ENCODE results near the gene NLRC5. TPM values are rescaled to one million over a fixed set of nuclear protein-coding genes. Genes with fewer than 3 reads are reported as not detected.

NLRC5 gene
- total RNA-seq, 1 donor = 44.0 TPM

GRCh38 chr16:57113664-57114063 is 124.3 kb downstream of the NLRC5 start:
- no peak for DNase-seq (ENCODE audit: low read depth)
- H3K4me3 ChIP-seq (ENCODE audit: low read depth, low read length) = no peak overlapping the region
- TF ChIP-seq CTCF (IDR thresholded peaks at IDR 0.05; ENCODE audit: insufficient read depth, low read depth, low read length) = no peak

DNA sequence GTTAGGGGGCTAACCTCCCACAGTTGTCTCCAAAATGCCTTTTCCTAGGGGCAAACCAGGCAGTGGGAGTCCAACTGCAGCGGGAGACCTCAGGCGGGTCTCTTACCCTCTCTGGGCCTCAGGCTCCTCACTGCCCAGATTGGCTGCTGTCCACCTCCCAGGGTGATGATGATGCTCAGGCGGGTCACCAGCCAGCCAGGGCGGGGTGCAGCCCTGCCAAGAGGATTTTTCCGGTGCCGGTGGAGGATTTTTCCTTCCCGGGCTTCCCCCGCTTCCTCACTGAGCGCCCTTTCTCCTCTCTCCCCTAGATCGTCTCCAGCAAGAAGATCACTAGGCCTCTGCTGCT is 125.8 kb downstream of the NLRC5 start:
- H3K4me3 ChIP-seq (ENCODE audit: low read depth, low read length) = no peak overlapping the region
- no peak for DNase-seq (ENCODE audit: low read depth)
- no peak for TF ChIP-seq CTCF (IDR thresholded peaks at IDR 0.05; ENCODE audit: insufficient read depth, low read depth, low read length)

- DNase-seq (ENCODE audit: low read depth) = peak; percentile 57
- TF ChIP-seq CTCF (IDR thresholded peaks at IDR 0.05; ENCODE audit: insufficient read depth, low read depth, low read length) = no peak
- no peak overlapping the region for H3K4me3 ChIP-seq (ENCODE audit: low read depth, low read length)
These were observed 126.3 kb downstream of the NLRC5 start for GRCh38 chr16:57115514-57116182.

- no peak overlapping the region for H3K4me3 ChIP-seq (ENCODE audit: low read depth, low read length)
- no peak for TF ChIP-seq CTCF (IDR thresholded peaks at IDR 0.05; ENCODE audit: insufficient read depth, low read depth, low read length)
- no peak for DNase-seq (ENCODE audit: low read depth)
These were observed 129.2 kb downstream of the NLRC5 start for GRCh38 chr16:57118461-57119084.

DNA sequence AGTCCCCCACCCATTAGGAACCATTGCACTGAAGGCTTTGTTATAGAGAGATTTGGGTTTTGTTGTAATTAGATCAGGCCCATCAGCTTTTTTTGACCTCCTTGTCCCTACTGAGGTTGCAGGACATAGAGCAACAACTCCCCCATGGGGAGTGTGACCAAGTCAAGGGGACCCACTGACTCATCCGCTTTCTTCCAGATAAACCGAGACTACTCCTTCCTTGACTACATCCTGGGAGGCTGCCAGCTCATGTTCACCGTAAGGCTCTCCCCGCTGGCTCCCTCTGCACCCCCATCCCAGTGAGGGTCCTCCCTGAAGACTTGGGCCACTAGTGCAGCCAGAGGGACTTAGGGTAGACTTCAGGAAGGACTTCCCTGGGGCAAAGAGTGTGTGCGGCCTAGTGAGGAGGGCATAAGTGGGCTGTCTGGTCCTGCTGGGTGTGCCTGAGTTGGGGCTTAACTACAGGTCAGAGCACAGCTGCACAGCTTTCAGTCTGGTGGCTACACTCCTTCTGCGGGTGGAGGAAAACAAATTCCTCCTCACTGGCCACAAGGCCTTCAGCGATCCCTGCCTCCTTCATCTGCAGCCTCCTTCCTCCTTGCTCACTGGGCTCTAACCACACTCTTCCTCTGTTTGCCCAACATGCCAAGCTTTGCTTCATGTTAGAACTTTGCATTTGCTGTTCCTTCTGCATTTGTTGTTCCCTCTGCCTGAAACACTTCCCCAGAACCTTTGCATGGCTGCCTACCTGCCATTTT is 134.0 kb downstream of the NLRC5 start:
- no peak for DNase-seq (ENCODE audit: low read depth)

More for the DNA sequence above, 134.0 kb downstream of the NLRC5 start:
- H3K4me3 ChIP-seq (ENCODE audit: low read depth, low read length) = no peak overlapping the region
- no peak for TF ChIP-seq CTCF (IDR thresholded peaks at IDR 0.05; ENCODE audit: insufficient read depth, low read depth, low read length)
